WERI-Rb-1 (cell line): ENCODE results near the gene GID4.

Experiments
- DNase-seq: peaks from one replicate; pipeline ENCODE4 v3.0.0-alpha.2; 2020
- H3K27ac ChIP-seq: fragments of 250-450 bp; sonication (Bioruptor Pico); 2 replicates; pipeline ENCODE4 v1.5.1; 2020; ENCODE audit warnings: mild to moderate bottlenecking, moderate library complexity
- H3K27me3 ChIP-seq: fragments of 250-450 bp; sonication (Bioruptor Pico); 2 replicates; pipeline ENCODE4 v1.5.1; 2021; ENCODE audit warnings: mild to moderate bottlenecking, low read depth, moderate library complexity; ENCODE audit not compliant: insufficient read depth, severe bottlenecking
- H3K36me3 ChIP-seq: fragments of 250-450 bp; sonication (Bioruptor Pico); 2 replicates; pipeline ENCODE4 v1.5.1; 2020; ENCODE audit warnings: mild to moderate bottlenecking, moderate library complexity
- H3K4me3 ChIP-seq: 2 replicates; pipeline ENCODE4 v1.5.1; 2011; ENCODE audit warnings: low read depth, mild to moderate bottlenecking, control low read depth, low read length
- H3K9me3 ChIP-seq: fragments of 250-450 bp; sonication (Bioruptor Pico); 2 replicates; pipeline ENCODE4 v1.5.1; 2021; ENCODE audit warnings: mild to moderate bottlenecking, moderate library complexity; ENCODE audit not compliant: severe bottlenecking
- CTCF ChIP-seq: IDR thresholded peaks from 2 replicates; pipeline ENCODE4 v1.5.1; 2011; ENCODE audit warnings: low read depth, mild to moderate bottlenecking, control low read depth, inconsistent platforms, low read length

The GID4 gene

GRCh38 chr17:18038861-18039534 lies at the start of gene GID4, which contains the start of gene ATPAF2:
TSS of gene GID4 (plus strand) at chr17:18039408. CDS start at chr17:18039465, 57 bp downstream.
TSS of gene ATPAF2 (minus strand) at chr17:18039168. CDS start at chr17:18039013, 155 bp downstream.
- Histone ChIP-seq H3K9me3 (no peaks in the 10 kb centered on the region), H3K27me3 (no peaks in the 10 kb centered on the region), H3K4me3 (peak within 1 kb of the TSS; percentile 82), H3K36me3 (peaks cover 2% of the 10 kb centered on the region; the same call in 1 of the 2 replicates), H3K27ac (peak within 1 kb of the TSS; percentile 71)
- DNase-seq = peak; percentile 100
- TF ChIP-seq CTCF = no peak

GRCh38 chr17:17989618-17990017 lies 49.6 kb upstream of the GID4 start:
- H3K4me3 ChIP-seq = no peak overlapping the region
- no peak overlapping the region for H3K27ac ChIP-seq
- H3K27me3 ChIP-seq = no peaks in the 10 kb centered on the region
- DNase-seq = no peak
- no peak for TF ChIP-seq CTCF
- H3K9me3 ChIP-seq = no peaks in the 10 kb centered on the region
- no peaks in the 10 kb centered on the region for H3K36me3 ChIP-seq

- Histone ChIP-seq H3K27me3 (no peaks in the 10 kb centered on the region), H3K27ac (no peak overlapping the region), H3K36me3 (no peaks in the 10 kb centered on the region), H3K4me3 (no peak overlapping the region), H3K9me3 (no peaks in the 10 kb centered on the region)
- TF ChIP-seq CTCF = no peak
- no peak for DNase-seq
Measured at GRCh38 chr17:17990282-17990681, 48.9 kb upstream of the GID4 start.

GRCh38 chr17:17993366-17993765 lies 45.8 kb upstream of the GID4 start:
- no peak overlapping the region for H3K4me3 ChIP-seq
- H3K27ac ChIP-seq = no peak overlapping the region
- H3K9me3 ChIP-seq = no peaks in the 10 kb centered on the region
- no peaks in the 10 kb centered on the region for H3K27me3 ChIP-seq
- DNase-seq = no peak
- no peak for TF ChIP-seq CTCF
- no peaks in the 10 kb centered on the region for H3K36me3 ChIP-seq

GRCh38 chr17:17993852-17994251 lies 45.4 kb upstream of the GID4 start:
- H3K36me3 ChIP-seq = no peaks in the 10 kb centered on the region
- DNase-seq = no peak
- no peak overlapping the region for H3K4me3 ChIP-seq
- no peak overlapping the region for H3K27ac ChIP-seq
- no peaks in the 10 kb centered on the region for H3K27me3 ChIP-seq
- H3K9me3 ChIP-seq = no peaks in the 10 kb centered on the region
- TF ChIP-seq CTCF = no peak
